ENCODE results near the gene OTULIN.
A peak's percentile ranks its signal among the peaks of the same experiment; 100 is the strongest.

The OTULIN gene

DNA sequence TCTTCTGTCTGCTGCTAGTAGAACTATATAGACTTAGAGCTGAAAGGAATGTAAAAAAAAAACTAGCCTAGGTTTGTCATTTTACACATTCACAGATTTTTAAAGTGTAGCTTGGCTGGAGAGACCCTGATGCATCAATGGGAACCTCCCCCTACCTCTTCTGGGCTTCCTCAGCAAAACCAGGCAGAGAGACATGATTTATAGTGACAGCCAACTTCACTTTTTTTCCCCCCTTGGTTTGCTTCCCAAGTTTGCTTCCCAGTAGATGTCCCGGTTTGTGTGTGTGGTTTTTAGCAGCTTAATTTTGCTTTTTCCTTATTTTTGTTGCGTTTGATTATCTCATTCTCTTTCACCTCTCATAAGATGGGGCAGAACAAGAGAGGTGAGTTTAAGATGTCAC lies 1.8 kb downstream of the OTULIN start:
- no peaks in the 10 kb centered on the region for H4K20me1 ChIP-seq (ENCODE audit: insufficient read depth, low read length)

DNA sequence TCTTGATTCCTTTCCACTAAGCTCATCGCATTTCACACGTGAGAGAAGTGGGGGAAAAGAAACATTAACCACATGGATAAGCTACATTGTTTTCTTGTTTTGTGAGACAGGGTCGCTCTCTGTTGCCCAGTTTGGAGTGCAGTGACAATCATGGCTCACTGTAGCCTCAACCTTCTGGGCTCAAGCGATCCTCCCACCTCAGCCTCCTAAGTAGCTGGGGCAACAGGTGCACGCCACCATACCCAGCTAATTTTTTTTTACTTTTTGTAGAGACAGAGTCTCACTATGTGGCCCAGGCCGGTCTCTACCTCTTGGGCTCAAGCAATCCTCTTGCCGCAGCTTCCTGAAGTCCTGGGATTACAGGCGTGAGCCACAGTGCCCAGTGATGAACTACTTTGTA lies 2.8 kb downstream of the OTULIN start:
- Histone ChIP-seq H3F3A (ENCODE audit: insufficient read depth, low read length) (no peaks in the 10 kb centered on the region), H2AFZ (ENCODE audit: low read length) (no peak overlapping the region), H3K27me3 (ENCODE audit: insufficient read depth, low read length) (no peaks in the 10 kb centered on the region), H3K27ac (ENCODE audit: low read depth, low read length, poor library complexity, severe bottlenecking) (peak overlapping the region; percentile 61), H4K20me1 (ENCODE audit: insufficient read depth, low read length) (no peaks in the 10 kb centered on the region), H3K4me2 (ENCODE audit: low read length) (peak overlapping the region; percentile 84), H3K4me1 (ENCODE audit: insufficient read depth, low read length, severe bottlenecking) (peaks cover 76% of the 10 kb centered on the region), H3K36me3 (ENCODE audit: insufficient read depth, low read length) (peaks cover 24% of the 10 kb centered on the region), H3K79me2 (ENCODE audit: insufficient read depth, low read length) (peaks cover 53% of the 10 kb centered on the region), H3K9me2 (ENCODE audit: low read depth, low read length) (no peaks in the 10 kb centered on the region), H3K9me3 (ENCODE audit: low read length) (no peaks in the 10 kb centered on the region), H3K4me3 (ENCODE audit: low read depth, low read length, poor library complexity, severe bottlenecking) (peak overlapping the region; percentile 77), H3K9ac (ENCODE audit: low read length) (no peak overlapping the region)
- TF ChIP-seq EZH2 (IDR thresholded peaks at IDR 0.05; ENCODE audit: borderline replicate concordance, low read length) = no peak
- TF ChIP-seq, protein P1, sequence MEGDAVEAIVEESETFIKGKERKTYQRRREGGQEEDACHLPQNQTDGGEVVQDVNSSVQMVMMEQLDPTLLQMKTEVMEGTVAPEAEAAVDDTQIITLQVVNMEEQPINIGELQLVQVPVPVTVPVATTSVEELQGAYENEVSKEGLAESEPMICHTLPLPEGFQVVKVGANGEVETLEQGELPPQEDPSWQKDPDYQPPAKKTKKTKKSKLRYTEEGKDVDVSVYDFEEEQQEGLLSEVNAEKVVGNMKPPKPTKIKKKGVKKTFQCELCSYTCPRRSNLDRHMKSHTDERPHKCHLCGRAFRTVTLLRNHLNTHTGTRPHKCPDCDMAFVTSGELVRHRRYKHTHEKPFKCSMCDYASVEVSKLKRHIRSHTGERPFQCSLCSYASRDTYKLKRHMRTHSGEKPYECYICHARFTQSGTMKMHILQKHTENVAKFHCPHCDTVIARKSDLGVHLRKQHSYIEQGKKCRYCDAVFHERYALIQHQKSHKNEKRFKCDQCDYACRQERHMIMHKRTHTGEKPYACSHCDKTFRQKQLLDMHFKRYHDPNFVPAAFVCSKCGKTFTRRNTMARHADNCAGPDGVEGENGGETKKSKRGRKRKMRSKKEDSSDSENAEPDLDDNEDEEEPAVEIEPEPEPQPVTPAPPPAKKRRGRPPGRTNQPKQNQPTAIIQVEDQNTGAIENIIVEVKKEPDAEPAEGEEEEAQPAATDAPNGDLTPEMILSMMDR (IDR thresholded peaks at IDR 0.05; ENCODE audit: low read length) = no peak

More for the DNA sequence above, 1.8 kb downstream of the OTULIN start:
- Histone ChIP-seq H3K4me2 (ENCODE audit: low read length) (peak overlapping the region; percentile 84), H2AFZ (ENCODE audit: low read length) (no peak overlapping the region), H3F3A (ENCODE audit: insufficient read depth, low read length) (no peaks in the 10 kb centered on the region), H3K4me1 (ENCODE audit: insufficient read depth, low read length, severe bottlenecking) (peaks cover 67% of the 10 kb centered on the region), H3K9ac (ENCODE audit: low read length) (peak overlapping the region; percentile 13; the same call in 1 of the 2 replicates), H3K4me3 (ENCODE audit: low read depth, low read length, poor library complexity, severe bottlenecking) (peak overlapping the region; percentile 77), H3K36me3 (ENCODE audit: insufficient read depth, low read length) (peaks cover 24% of the 10 kb centered on the region), H3K27ac (ENCODE audit: low read depth, low read length, poor library complexity, severe bottlenecking) (peak overlapping the region; percentile 61), H3K9me2 (ENCODE audit: low read depth, low read length) (no peaks in the 10 kb centered on the region), H3K79me2 (ENCODE audit: insufficient read depth, low read length) (peaks cover 43% of the 10 kb centered on the region), H3K9me3 (ENCODE audit: low read length) (no peaks in the 10 kb centered on the region), H3K27me3 (ENCODE audit: insufficient read depth, low read length) (no peaks in the 10 kb centered on the region)
- TF ChIP-seq, protein P1 (IDR thresholded peaks at IDR 0.05; ENCODE audit: low read length) = no peak
- no peak for TF ChIP-seq EZH2 (IDR thresholded peaks at IDR 0.05; ENCODE audit: borderline replicate concordance, low read length)

DNA sequence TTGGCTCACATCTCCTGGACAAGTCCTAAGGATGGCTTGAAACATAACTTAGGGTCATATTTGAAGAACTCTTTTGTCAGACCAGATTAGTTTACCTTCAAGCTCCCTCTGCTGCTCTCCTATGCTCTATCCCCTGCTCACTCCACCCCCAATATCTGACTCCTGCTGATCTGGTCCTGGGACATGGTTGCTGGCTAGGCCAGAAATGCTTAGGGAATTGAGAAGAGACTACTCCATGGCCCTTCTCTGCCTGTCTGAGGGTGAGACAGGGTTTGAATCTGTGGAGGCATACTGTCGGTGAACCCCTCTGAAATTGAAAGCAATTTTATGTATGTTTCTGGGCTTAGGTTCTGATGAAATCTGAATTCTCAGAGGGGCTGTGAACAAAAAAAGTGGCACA lies 3.3 kb downstream of the OTULIN start:
- H3K4me3 ChIP-seq (ENCODE audit: low read depth, low read length, poor library complexity, severe bottlenecking) = peak overlapping the region; percentile 36
- H3K9me3 ChIP-seq (ENCODE audit: low read length) = no peaks in the 10 kb centered on the region
- peak overlapping the region; percentile 45 for H3K27ac ChIP-seq (ENCODE audit: low read depth, low read length, poor library complexity, severe bottlenecking)
- peak overlapping the region; percentile 7; the same call in 1 of the 2 replicates for H3K9ac ChIP-seq (ENCODE audit: low read length)
- H3K4me1 ChIP-seq (ENCODE audit: insufficient read depth, low read length, severe bottlenecking) = peaks cover 81% of the 10 kb centered on the region
- no peaks in the 10 kb centered on the region for H3K27me3 ChIP-seq (ENCODE audit: insufficient read depth, low read length)
- H4K20me1 ChIP-seq (ENCODE audit: insufficient read depth, low read length) = no peaks in the 10 kb centered on the region
- H2AFZ ChIP-seq (ENCODE audit: low read length) = no peak overlapping the region
- peaks cover 23% of the 10 kb centered on the region for H3K36me3 ChIP-seq (ENCODE audit: insufficient read depth, low read length)
- peak overlapping the region; percentile 84 for H3K4me2 ChIP-seq (ENCODE audit: low read length)
- no peaks in the 10 kb centered on the region for H3K9me2 ChIP-seq (ENCODE audit: low read depth, low read length)
- no peaks in the 10 kb centered on the region for H3F3A ChIP-seq (ENCODE audit: insufficient read depth, low read length)
- peaks cover 58% of the 10 kb centered on the region for H3K79me2 ChIP-seq (ENCODE audit: insufficient read depth, low read length)
- TF ChIP-seq, protein P1 (IDR thresholded peaks at IDR 0.05; ENCODE audit: low read length) = no peak
- TF ChIP-seq EZH2 (IDR thresholded peaks at IDR 0.05; ENCODE audit: borderline replicate concordance, low read length) = no peak
